HEK293 (cell line): Measurements from ENCODE around the gene FRAT2.

ENCODE experiments used
- BCL11A ChIP-seq: fragments of 450-650 bp; formaldehyde crosslinking; IDR thresholded peaks from 2 replicates; pipeline ENCODE4 v1.5.1; 2016; ENCODE audit warnings: low read depth, missing biosample characterization, missing genetic modification characterization
- KLF7 ChIP-seq: fragments of 450-650 bp; formaldehyde crosslinking; IDR thresholded peaks from 2 replicates; pipeline ENCODE4 v1.5.1; 2016; ENCODE audit warnings: missing biosample characterization, missing genetic modification characterization, borderline replicate concordance
- KLF9 ChIP-seq: fragments of 450-650 bp; formaldehyde crosslinking; IDR thresholded peaks from 2 replicates; pipeline ENCODE4 v1.5.1; 2016; ENCODE audit warnings: missing biosample characterization, missing genetic modification characterization, low read depth
- REPIN1 ChIP-seq: fragments of 450-650 bp; formaldehyde crosslinking; IDR thresholded peaks from 2 replicates; pipeline ENCODE4 v1.5.1; 2017; ENCODE audit warnings: missing biosample characterization, missing genetic modification characterization, low read depth
- SETDB1 ChIP-seq: IDR thresholded peaks from one replicate; pipeline ENCODE4 v1.6.1; 2017; ENCODE audit warnings: mild to moderate bottlenecking, low read length, moderate library complexity, mixed read lengths; ENCODE audit not compliant: insufficient read length
- TSHZ1 ChIP-seq: fragments of 450-650 bp; formaldehyde crosslinking; IDR thresholded peaks from 2 replicates; pipeline ENCODE4 v1.5.1; 2016; ENCODE audit warnings: missing biosample characterization, missing genetic modification characterization, borderline replicate concordance
- ZBTB11 ChIP-seq: fragments of 450-650 bp; formaldehyde crosslinking; conservative IDR thresholded peaks from 2 replicates; pipeline ENCODE4 v1.5.1; 2016; ENCODE audit warnings: low read depth, missing biosample characterization, missing genetic modification characterization
- ZBTB17 ChIP-seq: fragments of 450-650 bp; formaldehyde crosslinking; IDR thresholded peaks from 2 replicates; pipeline ENCODE4 v1.5.1; 2016; ENCODE audit warnings: missing biosample characterization, missing genetic modification characterization
- ZBTB21 ChIP-seq: fragments of 450-650 bp; formaldehyde crosslinking; IDR thresholded peaks from 2 replicates; pipeline ENCODE4 v1.5.1; 2017; ENCODE audit warnings: missing biosample characterization, missing genetic modification characterization
- ZFP41 ChIP-seq: fragments of 450-650 bp; formaldehyde crosslinking; IDR thresholded peaks from 2 replicates; pipeline ENCODE4 v1.5.1; 2016; ENCODE audit warnings: missing biosample characterization, missing genetic modification characterization, borderline replicate concordance
- ZNF16 ChIP-seq: fragments of 450-650 bp; formaldehyde crosslinking; IDR thresholded peaks from 2 replicates; pipeline ENCODE4 v1.5.1; 2016; ENCODE audit warnings: low read depth, missing biosample characterization, missing genetic modification characterization
- ZNF211 ChIP-seq: fragments of 450-650 bp; formaldehyde crosslinking; IDR thresholded peaks from 2 replicates; pipeline ENCODE4 v1.5.1; 2016; ENCODE audit warnings: low read depth, missing biosample characterization, missing genetic modification characterization
- ZNF280C ChIP-seq: fragments of 450-650 bp; formaldehyde crosslinking; IDR thresholded peaks from 2 replicates; pipeline ENCODE4 v1.5.1; 2016; ENCODE audit warnings: missing biosample characterization, missing genetic modification characterization
- ZNF398 ChIP-seq: fragments of 450-650 bp; formaldehyde crosslinking; IDR thresholded peaks from 2 replicates; pipeline ENCODE4 v1.5.1; 2017; ENCODE audit warnings: missing biosample characterization, missing genetic modification characterization
- ZNF426 ChIP-seq: fragments of 450-650 bp; formaldehyde crosslinking; IDR thresholded peaks from 2 replicates; pipeline ENCODE4 v1.5.1; 2017; ENCODE audit warnings: missing biosample characterization, missing genetic modification characterization, mild to moderate bottlenecking, inconsistent platforms, moderate library complexity
- ZNF433 ChIP-seq: fragments of 450-650 bp; formaldehyde crosslinking; IDR thresholded peaks from 2 replicates; pipeline ENCODE4 v1.5.1; 2016; ENCODE audit warnings: missing biosample characterization, missing genetic modification characterization, low read depth
- ZNF501 ChIP-seq: fragments of 450-650 bp; formaldehyde crosslinking; IDR thresholded peaks from 2 replicates; pipeline ENCODE4 v1.5.1; 2016; ENCODE audit warnings: missing biosample characterization, missing genetic modification characterization
- ZNF548 ChIP-seq: fragments of 450-650 bp; formaldehyde crosslinking; IDR thresholded peaks from 2 replicates; pipeline ENCODE4 v1.5.1; 2016; ENCODE audit warnings: missing biosample characterization, missing genetic modification characterization
- ZNF560 ChIP-seq: fragments of 450-650 bp; formaldehyde crosslinking; IDR thresholded peaks from 2 replicates; pipeline ENCODE4 v1.5.1; 2017; ENCODE audit warnings: missing biosample characterization, missing genetic modification characterization, borderline replicate concordance
- ZNF660 ChIP-seq: fragments of 450-650 bp; IDR thresholded peaks from 2 replicates; pipeline ENCODE4 v1.5.1; 2018; ENCODE audit warnings: missing biosample characterization, mild to moderate bottlenecking, missing genetic modification characterization
- ZNF677 ChIP-seq: fragments of 450-650 bp; IDR thresholded peaks from 2 replicates; pipeline ENCODE4 v1.5.0; 2018; ENCODE audit warnings: missing biosample characterization, mild to moderate bottlenecking, missing genetic modification characterization, moderate library complexity
- ZNF701 ChIP-seq: fragments of 450-650 bp; formaldehyde crosslinking; IDR thresholded peaks from 2 replicates; pipeline ENCODE4 v1.5.1; 2016; ENCODE audit warnings: missing biosample characterization, missing genetic modification characterization
- ZNF76 ChIP-seq: fragments of 450-650 bp; formaldehyde crosslinking; IDR thresholded peaks from 2 replicates; pipeline ENCODE4; 2016; ENCODE audit warnings: low read depth, missing biosample characterization, missing genetic modification characterization, borderline replicate concordance
- ZNF785 ChIP-seq: fragments of 450-650 bp; formaldehyde crosslinking; IDR thresholded peaks from 2 replicates; pipeline ENCODE4 v1.5.1; 2016; ENCODE audit warnings: missing biosample characterization, missing genetic modification characterization
- ZNF791 ChIP-seq: fragments of 450-650 bp; formaldehyde crosslinking; IDR thresholded peaks from 2 replicates; pipeline ENCODE4 v1.5.1; 2016; ENCODE audit warnings: missing biosample characterization, missing genetic modification characterization

FRAT2 gene

GRCh38 chr10:97334370-97335175 lies at the start of gene FRAT2 (continued):
- TF ChIP-seq REPIN1 (tag by site-specific recombination) (no peak), ZFP41 (tag by site-specific recombination) (no peak), ZNF433 (no peak), ZNF785 (tag by site-specific recombination) (no peak), ZNF426 (no peak), BCL11A (tag by site-specific recombination) (no peak), ZBTB17 (peak; percentile 87), ZNF76 (peak; percentile 75; the same call in 1 of the 2 replicates), ZBTB21 (tag by site-specific recombination) (peak; percentile 33; the same call in 1 of the 2 replicates), ZNF211 (tag by site-specific recombination) (no peak), ZNF16 (tag by site-specific recombination) (no peak), ZNF701 (tag by site-specific recombination) (no peak), ZNF791 (no peak), ZBTB11 (tag by site-specific recombination) (peak; percentile 40; the same call in 1 of the 2 replicates), ZNF501 (tag by site-specific recombination) (peak; percentile 96), ZNF548 (no peak), ZNF660 (tag by site-specific recombination) (no peak; the same call in 1 of the 2 replicates), KLF7 (tag by site-specific recombination) (peak; percentile 81), ZNF560 (tag by site-specific recombination) (no peak), SETDB1 (no peak), KLF9 (tag by site-specific recombination) (peak; percentile 100), ZNF280C (tag by site-specific recombination) (no peak), TSHZ1 (tag by site-specific recombination) (0 out of 2 replicates have a peak, but pooled peaks have one; percentile 20), ZNF398 (0 out of 2 replicates have a peak, but pooled peaks have one; percentile 41), ZNF677 (tag by site-specific recombination) (peak; percentile 5; the same call in 1 of the 2 replicates)
